Ovary (tissue), 9 donors: ENCODE measurements around the gene RPUSD4. TPM values are rescaled to one million over a fixed set of nuclear protein-coding genes. Genes with fewer than 3 reads are reported as not detected.

Experiments
- DNase-seq, 5 donors: peaks; one replicate each; pipeline ENCODE4 v3.0.0-alpha.2; 2019 to 2020
- H3K27ac ChIP-seq, 2 donors: fragments of 200-600 bp; one replicate each; pipeline versions ENCODE4 v1.5.1 to v1.8.0; 2019 to 2022
- H3K27me3 ChIP-seq: fragments of 200-600 bp; one replicate; pipeline ENCODE4 v1.8.0; 2022
- H3K36me3 ChIP-seq: fragments of 200-600 bp; sonication (generic); one replicate; pipeline ENCODE4 v1.5.1; 2019
- H3K4me1 ChIP-seq: one replicate; pipeline ENCODE4 v1.8.1; 2013; ENCODE audit warnings: mild to moderate bottlenecking, moderate library complexity; ENCODE audit not compliant: insufficient read depth
- H3K4me3 ChIP-seq: fragments of 200-600 bp; sonication (generic); one replicate; pipeline ENCODE4 v1.5.1; 2017
- H3K9me3 ChIP-seq, 2 donors: fragments of 200-600 bp in 1 of 2; sonication (generic) in 1 of 2; one replicate each; pipeline versions ENCODE4 v1.5.1 to v1.8.1; 2013 to 2019; ENCODE audit warnings: mild to moderate bottlenecking in 1 of 2, moderate library complexity in 1 of 2
- CTCF ChIP-seq, 3 donors: fragments of 450-650 bp in 2 of 3; fragments of 200-600 bp in 1 of 3; IDR thresholded peaks; one replicate each; pipeline versions ENCODE4 v1.5.1 to v1.8.0; 2016 to 2022; ENCODE audit warnings: antibody characterized with exemption in 3 of 3, mild to moderate bottlenecking in 1 of 3
- EP300 ChIP-seq: sonication (generic); formaldehyde crosslinking; IDR thresholded peaks from one replicate; pipeline ENCODE4 v1.6.1; 2017; ENCODE audit warnings: antibody characterized with exemption
- POLR2A ChIP-seq: fragments of 450-650 bp; IDR thresholded peaks from one replicate; pipeline ENCODE4 v1.6.1; 2017; ENCODE audit warnings: antibody characterized with exemption, mild to moderate bottlenecking, moderate library complexity
- WGBS, 3 donors: extraction: QIAGEN DNeasy Blood & Tissue Kit in 1 of 3; methylation state at CpG; one replicate each; pipeline versions ENCODE4 v1.1.5 to v1.1.7; 2013 to 2017; 5-methylcytosine and 5-hydroxymethylcytosine counted together
- intact Hi-C, 4 donors: fragments of 100-400 bp; cut with DNase I; formaldehyde crosslinking; loops; one replicate each; pipeline versions ENCODE4 v1.11.0 to v1.15.1; 2022 to 2023
- polyA plus RNA-seq, 2 donors: library from polyadenylated mRNA; stranded (reverse); fragments of 200-250 nt in 1 of 2; fragments of 350-450 nt in 1 of 2; fragmentation: Illumina TruSeq in 1 of 2; extraction: RNeasy Lipid Tissue Mini Kit (QIAGEN cat#74804) in 1 of 2; gene quantifications; one replicate each; pipeline ENCODE4 v1.2.3, GENCODE V29; 2013 to 2014
- total RNA-seq, 7 donors: library from RNA; depleted of rRNA in 2 of 7; stranded (reverse); fragments of >200 nt in 2 of 7; fragmentation: NEBNext Ultra II Directional in 3 of 7; extraction: Animal tissue kit (Norgen Biotek cat#: 25700) in 3 of 7; gene quantifications; one replicate each; pipeline versions ENCODE4 v1.1.0 to v1.2.4, GENCODE V29; 2016 to 2023
- donor health status: DM: no; HTN: no; CAD: no; lungs with moderate emphysema.
- donor health status: DM: no; HTN: no; CAD: no.
- donor health status: Bipolar disorder and iron deficiency.
- donor health status: DM: yes; HTN: yes; CAD: no.
- donor health status: DM: no; HTN: no; CAD: no.
- donor health status: DM: yes; HTN: yes; CAD: no.

Gene RPUSD4
- total and polyA plus RNA-seq, 9 donors: 18.2 to 30.3 (median 26.2) TPM

GRCh38 chr11:126164781-126165180, 46.7 kb downstream of the RPUSD4 start:
- H3K36me3 ChIP-seq: no peaks in the 10 kb centered on the region
- H3K4me3 ChIP-seq: no peak overlapping the region
- no peaks in the 10 kb centered on the region for H3K9me3 ChIP-seq
- intact Hi-C loops: no loop called here
- TF ChIP-seq CTCF (IDR thresholded peaks at IDR 0.05) (no peak), POLR2A (no peak), EP300 (no peak)
- no peaks in the 10 kb centered on the region for H3K27me3 ChIP-seq
- H3K4me1 ChIP-seq: no peaks in the 10 kb centered on the region
- DNase-seq: no peak
- no peak overlapping the region for H3K27ac ChIP-seq
- 82 to 86% (median 84%) methylated on average over 8 of the region's 8 CpGs for WGBS, 3 donors

- Histone ChIP-seq H3K36me3 (no peaks in the 10 kb centered on the region), H3K4me1 (no peaks in the 10 kb centered on the region), H3K27me3 (no peaks in the 10 kb centered on the region), H3K4me3 (no peak overlapping the region), H3K9me3 (no peaks in the 10 kb centered on the region), H3K27ac (no peak overlapping the region)
- no peak for TF ChIP-seq POLR2A
- TF ChIP-seq CTCF (IDR thresholded peaks at IDR 0.05): no peak
- TF ChIP-seq EP300: no peak
- 91 to 95% (median 91%) methylated on average over 9 of the region's 9 CpGs for WGBS, 3 donors
- no peak for DNase-seq
- intact Hi-C loops: no loop called here
These were observed 47.7 kb downstream of the RPUSD4 start for GRCh38 chr11:126163779-126164178.

- no peak overlapping the region for H3K27ac ChIP-seq
- DNase-seq: peak in 1 of 5 donors; percentile 39
These were observed 48.3 kb downstream of the RPUSD4 start for GRCh38 chr11:126163074-126163700.

GRCh38 chr11:126162306-126163030, 49.0 kb downstream of the RPUSD4 start:
- no peak overlapping the region for H3K27ac ChIP-seq
- no peaks in the 10 kb centered on the region for H3K4me1 ChIP-seq
- intact Hi-C loops: no loop called here
- no peak overlapping the region for H3K4me3 ChIP-seq
- H3K36me3 ChIP-seq: no peaks in the 10 kb centered on the region
- TF ChIP-seq CTCF (IDR thresholded peaks at IDR 0.05) (no peak), POLR2A (no peak), EP300 (no peak)
- no peaks in the 10 kb centered on the region for H3K27me3 ChIP-seq
- WGBS, 3 donors: 83 to 93% (median 90%) methylated on average over 14 of the region's 14 CpGs
- no peak for DNase-seq
- H3K9me3 ChIP-seq: no peaks in the 10 kb centered on the region

More at GRCh38 chr11:126163074-126163700, 48.3 kb downstream of the RPUSD4 start:
- Histone ChIP-seq H3K36me3 (no peaks in the 10 kb centered on the region), H3K9me3 (no peaks in the 10 kb centered on the region), H3K4me1 (no peaks in the 10 kb centered on the region), H3K27me3 (no peaks in the 10 kb centered on the region), H3K4me3 (no peak overlapping the region)
- 73 to 84% (median 83%) methylated on average over 22 of the region's 22 CpGs for WGBS, 3 donors
- peak; percentile 13 for TF ChIP-seq EP300
- no peak for TF ChIP-seq CTCF (IDR thresholded peaks at IDR 0.05)
- intact Hi-C loops: no loop called here
